Measurements from ENCODE around the gene CFDP1. TPM values are rescaled to one million over a fixed set of nuclear protein-coding genes. Genes with fewer than 3 reads are reported as not detected.
"Not testable (repeated sequence)": the region's sequence is repeated elsewhere in the genome, so short reads cannot be mapped to it uniquely, and the experiment has no call there.

The CFDP1 gene
- polyA plus RNA-seq, 4 donors: 108 to 390 (median 236) TPM

DNA sequence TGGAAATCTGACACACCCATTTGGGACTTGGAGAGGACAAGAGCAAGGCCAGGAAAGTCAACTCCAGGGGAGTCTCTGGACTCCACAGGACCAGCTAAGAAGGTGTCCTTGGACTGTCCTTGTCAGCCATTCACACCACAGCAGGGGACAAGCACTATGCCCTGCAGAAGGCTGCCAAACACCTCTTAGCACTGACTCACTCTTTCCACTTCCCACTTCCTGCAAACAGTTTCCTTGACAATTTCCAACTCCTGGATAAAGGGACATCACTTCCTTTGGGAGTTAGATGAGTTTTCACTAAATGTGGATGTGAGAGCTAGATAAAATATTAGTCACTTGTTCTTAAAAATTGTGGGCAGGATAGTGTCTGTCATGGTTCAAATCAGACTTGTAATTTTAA, 144.1 kb downstream of the CFDP1 start:
- no peak for FAIRE-seq
- H3K27me3 ChIP-seq (ENCODE audit: control insufficient read depth in 3 of 3, insufficient read depth in 3 of 3, low read length in 3 of 3): no peaks in the 10 kb centered on the region
- peaks cover 2 to 55% (median 18%) of the 10 kb centered on the region in 3 donors for H3K36me3 ChIP-seq (ENCODE audit: control insufficient read depth in 3 of 3, insufficient read depth in 2 of 3, low read depth in 1 of 3, low read length in 3 of 3)
- no peak overlapping the region for H3K27ac ChIP-seq (ENCODE audit: low read depth in 1 of 3, low read length in 2 of 3)
- H3K4me3 ChIP-seq (ENCODE audit: low read depth in 1 of 3, low read length in 3 of 3): no peak overlapping the region
- peak in 1 of 2 donors; percentile 45 for DNase-seq
- peaks cover 0 to 2% of the 10 kb centered on the region in 2 donors for H3K9me3 ChIP-seq (ENCODE audit: control insufficient read depth in 2 of 2, insufficient read depth in 1 of 2, low read depth in 1 of 2, low read length in 1 of 2)
- peaks cover 0 to 4% (median 0%) of the 10 kb centered on the region in 3 donors for H3K4me1 ChIP-seq (ENCODE audit: control insufficient read depth in 3 of 3, insufficient read depth in 2 of 3, low read depth in 1 of 3, low read length in 2 of 3)

DNA sequence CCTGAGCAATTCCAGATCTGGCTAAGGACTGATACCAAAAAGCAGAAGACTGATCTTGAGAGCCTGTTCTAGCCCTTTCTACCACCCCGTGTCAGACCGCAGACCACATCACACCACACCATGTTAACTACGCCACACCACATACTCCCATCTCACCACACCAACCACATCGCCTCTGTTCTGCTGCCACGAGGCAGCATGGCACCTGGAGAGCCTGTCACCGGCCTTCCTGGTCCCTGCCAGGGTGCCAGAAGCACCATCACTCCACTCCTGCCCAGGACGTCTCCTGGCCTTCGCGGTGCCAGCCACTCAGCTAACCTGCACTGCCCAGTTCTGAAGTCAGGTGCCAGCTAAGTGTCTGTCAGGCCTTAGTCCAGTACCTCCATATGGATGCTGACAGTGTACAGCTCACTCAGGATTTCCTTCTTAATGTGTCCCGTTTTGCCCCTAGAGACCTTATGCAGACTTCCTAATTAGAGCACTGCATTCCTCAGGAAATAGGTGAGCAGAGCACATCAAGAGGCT, 144.6 kb downstream of the CFDP1 start:
- DNase-seq (no peak), FAIRE-seq (no peak)
- H3K36me3 ChIP-seq (ENCODE audit: control insufficient read depth in 3 of 3, insufficient read depth in 2 of 3, low read depth in 1 of 3, low read length in 3 of 3): peaks cover 2 to 57% (median 16%) of the 10 kb centered on the region in 3 donors
- no peaks in the 10 kb centered on the region for H3K27me3 ChIP-seq (ENCODE audit: control insufficient read depth in 3 of 3, insufficient read depth in 3 of 3, low read length in 3 of 3)
- H3K9me3 ChIP-seq (ENCODE audit: control insufficient read depth in 2 of 2, insufficient read depth in 1 of 2, low read depth in 1 of 2, low read length in 1 of 2): peaks cover 0 to 2% of the 10 kb centered on the region in 2 donors
- WGBS, 3 donors: 75 to 88% (median 83%) methylated on average over 10 of the region's 10 CpGs
- peaks cover 0 to 4% (median 0%) of the 10 kb centered on the region in 3 donors for H3K4me1 ChIP-seq (ENCODE audit: control insufficient read depth in 3 of 3, insufficient read depth in 2 of 3, low read depth in 1 of 3, low read length in 2 of 3)
- H3K4me3 ChIP-seq (ENCODE audit: low read depth in 1 of 3, low read length in 3 of 3): no peak overlapping the region
- peak overlapping the region in 2 of 3 donors; percentile 10 to 42 for H3K27ac ChIP-seq (ENCODE audit: low read depth in 1 of 3, low read length in 2 of 3)

DNA sequence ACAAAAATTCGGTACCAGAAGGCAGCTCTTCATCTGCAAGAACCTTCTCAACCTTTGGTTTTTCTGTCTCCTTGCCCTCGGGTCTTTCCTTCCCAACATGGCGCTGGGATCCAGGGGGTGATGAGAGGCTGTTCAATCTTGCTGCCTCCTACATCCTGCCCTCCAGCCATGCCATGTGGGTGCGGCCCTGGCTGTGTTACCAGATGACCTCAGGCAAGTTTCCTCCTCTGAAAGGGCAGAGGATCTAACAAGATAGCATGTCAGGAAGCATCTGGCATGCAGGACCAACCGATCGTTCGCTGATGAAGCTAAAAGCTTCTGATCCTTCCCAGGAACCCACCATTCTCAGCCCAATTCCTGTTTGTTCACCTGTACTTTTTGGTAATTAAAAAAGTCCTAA, 145.1 kb downstream of the CFDP1 start:
- Histone ChIP-seq H3K4me1 (ENCODE audit: control insufficient read depth in 3 of 3, insufficient read depth in 2 of 3, low read depth in 1 of 3, low read length in 2 of 3) (peaks cover 0 to 1% (median 0%) of the 10 kb centered on the region in 3 donors), H3K27me3 (ENCODE audit: control insufficient read depth in 3 of 3, insufficient read depth in 3 of 3, low read length in 3 of 3) (no peaks in the 10 kb centered on the region), H3K4me3 (ENCODE audit: low read depth in 1 of 3, low read length in 3 of 3) (no peak overlapping the region), H3K9me3 (ENCODE audit: control insufficient read depth in 2 of 2, insufficient read depth in 1 of 2, low read depth in 1 of 2, low read length in 1 of 2) (peaks cover 0 to 2% of the 10 kb centered on the region in 2 donors), H3K36me3 (ENCODE audit: control insufficient read depth in 3 of 3, insufficient read depth in 2 of 3, low read depth in 1 of 3, low read length in 3 of 3) (peaks cover 2 to 54% (median 12%) of the 10 kb centered on the region in 3 donors), H3K27ac (ENCODE audit: low read depth in 1 of 3, low read length in 2 of 3) (peak overlapping the region in 1 of 3 donors; percentile 3)
- DNase-seq (no peak), FAIRE-seq (no peak)
- 84 to 94% (median 85%) methylated on average over 7 of the region's 7 CpGs for WGBS, 3 donors

DNA sequence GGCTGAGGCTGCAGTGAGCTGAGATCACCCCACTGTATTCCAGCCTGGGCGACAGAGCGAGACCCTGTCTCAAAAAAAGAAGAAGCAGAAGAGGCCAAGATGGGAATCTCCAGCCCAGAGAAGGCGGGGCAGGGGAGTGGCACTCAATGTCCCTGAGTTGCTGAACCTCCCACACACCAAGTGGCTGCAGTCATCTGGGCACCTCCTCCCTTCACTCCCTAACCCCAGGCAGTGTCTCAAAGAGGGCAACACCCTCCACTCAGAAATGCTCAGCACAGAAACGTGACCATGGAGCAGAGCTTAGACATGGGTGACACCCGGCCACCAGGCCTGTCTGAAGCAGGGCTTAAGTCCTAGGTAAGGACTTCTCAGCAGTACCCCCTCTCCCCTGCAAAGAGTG, 145.6 kb downstream of the CFDP1 start:
- no peaks in the 10 kb centered on the region for H3K4me1 ChIP-seq (ENCODE audit: control insufficient read depth in 3 of 3, insufficient read depth in 2 of 3, low read depth in 1 of 3, low read length in 2 of 3)
- H3K27me3 ChIP-seq (ENCODE audit: control insufficient read depth in 3 of 3, insufficient read depth in 3 of 3, low read length in 3 of 3): no peaks in the 10 kb centered on the region
- 75 to 89% (median 75%) methylated on average over 4 to 5 of the region's 5 CpGs for WGBS, 3 donors
- DNase-seq (peak in 1 of 2 donors; percentile 40), FAIRE-seq (no peak)
- peaks cover 1 to 58% (median 10%) of the 10 kb centered on the region in 3 donors for H3K36me3 ChIP-seq (ENCODE audit: control insufficient read depth in 3 of 3, insufficient read depth in 2 of 3, low read depth in 1 of 3, low read length in 3 of 3)
- H3K9me3 ChIP-seq (ENCODE audit: control insufficient read depth in 2 of 2, insufficient read depth in 1 of 2, low read depth in 1 of 2, low read length in 1 of 2): peaks cover 0 to 2% of the 10 kb centered on the region in 2 donors
- H3K4me3 ChIP-seq (ENCODE audit: low read depth in 1 of 3, low read length in 3 of 3): no peak overlapping the region
- H3K27ac ChIP-seq (ENCODE audit: low read depth in 1 of 3, low read length in 2 of 3): no peak overlapping the region

DNA sequence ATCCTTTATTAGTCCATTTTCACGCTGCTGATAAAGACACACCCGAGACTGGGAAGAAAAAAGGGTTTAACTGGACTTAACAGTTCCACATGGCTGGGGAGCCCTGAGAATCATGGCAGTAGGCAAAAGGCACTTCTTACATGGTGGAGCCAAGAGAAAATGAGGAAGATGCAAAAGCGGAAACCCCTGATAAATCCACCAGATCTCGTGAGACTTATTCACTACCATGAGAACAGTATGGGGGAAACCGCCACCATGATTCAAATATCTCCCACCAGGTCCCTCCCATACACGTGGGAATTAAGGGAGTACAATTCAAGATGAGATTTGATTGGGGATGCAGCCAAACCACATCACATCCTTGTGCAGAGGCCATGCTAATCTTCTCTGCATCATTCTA, 146.9 kb downstream of the CFDP1 start:
- peaks cover 0 to 2% of the 10 kb centered on the region in 2 donors for H3K9me3 ChIP-seq (ENCODE audit: control insufficient read depth in 2 of 2, insufficient read depth in 1 of 2, low read depth in 1 of 2, low read length in 1 of 2)
- no peaks in the 10 kb centered on the region for H3K27me3 ChIP-seq (ENCODE audit: control insufficient read depth in 3 of 3, insufficient read depth in 3 of 3, low read length in 3 of 3)
- DNase-seq: no peak
- WGBS, 3 donors: 84 to 89% (median 87%) methylated on average over 6 of the region's 6 CpGs
- H3K4me1 ChIP-seq (ENCODE audit: control insufficient read depth in 3 of 3, insufficient read depth in 2 of 3, low read depth in 1 of 3, low read length in 2 of 3): no peaks in the 10 kb centered on the region
- no peak overlapping the region for H3K27ac ChIP-seq (ENCODE audit: low read depth in 1 of 3, low read length in 2 of 3)
- H3K36me3 ChIP-seq (ENCODE audit: control insufficient read depth in 3 of 3, insufficient read depth in 2 of 3, low read depth in 1 of 3, low read length in 3 of 3): peaks cover 0 to 53% (median 6%) of the 10 kb centered on the region in 3 donors
- no peak for FAIRE-seq
- H3K4me3 ChIP-seq (ENCODE audit: low read depth in 1 of 3, low read length in 3 of 3): no peak overlapping the region

DNA sequence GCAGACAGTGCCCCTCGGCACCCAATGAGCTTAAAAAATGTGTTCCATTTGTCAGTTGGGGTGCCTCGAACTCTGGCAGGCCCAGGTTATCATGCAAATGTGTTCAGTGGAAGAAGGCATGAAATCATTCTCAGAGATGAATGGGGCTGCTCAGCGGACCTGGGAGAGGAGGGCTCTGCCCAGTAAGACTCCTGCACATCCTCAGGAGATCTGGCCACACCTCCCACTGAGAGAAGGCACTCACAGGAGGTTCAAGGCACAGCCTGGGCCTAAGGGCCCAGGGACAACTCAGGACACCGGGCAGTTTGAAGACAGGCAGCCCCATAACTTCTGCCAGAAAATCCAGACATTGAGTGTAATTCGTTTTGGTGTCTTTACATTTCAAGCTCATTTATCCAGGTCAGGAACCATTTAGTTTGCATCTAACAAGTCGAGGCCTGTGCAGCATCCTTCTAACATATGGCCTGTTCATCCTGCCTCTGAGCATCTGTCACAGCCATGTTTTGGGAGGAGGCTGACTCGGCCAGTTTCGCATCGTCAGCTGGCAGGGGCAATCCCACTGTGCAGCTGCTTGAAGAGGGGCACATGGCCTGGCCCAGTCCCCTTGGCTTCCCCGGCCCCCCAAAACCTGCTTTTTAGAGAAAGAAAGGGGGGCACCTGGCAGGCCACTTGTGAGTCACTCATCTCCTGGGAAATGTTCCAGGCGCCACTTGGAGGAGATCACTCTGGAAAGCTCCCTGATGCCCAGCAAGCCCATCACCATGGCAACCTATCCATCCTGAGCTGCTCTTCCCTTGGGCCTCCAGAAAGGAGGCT, 150.6 kb downstream of the CFDP1 start:
- H3K27me3 ChIP-seq (ENCODE audit: control insufficient read depth in 3 of 3, insufficient read depth in 3 of 3, low read length in 3 of 3): no peaks in the 10 kb centered on the region
- WGBS, 3 donors: 89 to 91% (median 90%) methylated on average over 11 of the region's 11 CpGs
- H3K36me3 ChIP-seq (ENCODE audit: control insufficient read depth in 3 of 3, insufficient read depth in 2 of 3, low read depth in 1 of 3, low read length in 3 of 3): peaks cover 0 to 24% (median 2%) of the 10 kb centered on the region in 3 donors
- H3K27ac ChIP-seq (ENCODE audit: low read depth in 1 of 3, low read length in 2 of 3): no peak overlapping the region
- no peak overlapping the region for H3K4me3 ChIP-seq (ENCODE audit: low read depth in 1 of 3, low read length in 3 of 3)
- H3K9me3 ChIP-seq (ENCODE audit: control insufficient read depth in 2 of 2, insufficient read depth in 1 of 2, low read depth in 1 of 2, low read length in 1 of 2): peaks cover 0 to 2% of the 10 kb centered on the region in 2 donors
- DNase-seq: no peak
- FAIRE-seq: no peak
- H3K4me1 ChIP-seq (ENCODE audit: control insufficient read depth in 3 of 3, insufficient read depth in 2 of 3, low read depth in 1 of 3, low read length in 2 of 3): no peaks in the 10 kb centered on the region

DNA sequence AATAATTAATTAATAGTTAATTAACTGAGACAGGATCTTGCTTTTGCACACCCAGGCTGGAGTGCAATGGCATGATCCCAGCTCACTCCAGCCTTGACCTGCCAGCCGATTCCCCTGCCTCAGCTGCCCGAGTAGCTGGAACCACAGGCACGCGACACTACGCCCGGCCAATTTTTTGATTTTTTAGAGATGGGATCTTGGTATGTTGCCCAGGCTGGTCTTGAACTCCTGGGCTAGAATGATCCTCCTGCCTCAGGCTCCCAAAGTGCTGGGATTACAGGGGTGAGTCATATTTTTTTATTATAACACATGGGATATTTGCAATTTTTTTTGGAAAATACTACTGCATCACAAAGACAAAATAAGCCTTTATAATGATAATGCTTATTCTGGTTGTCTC, 151.5 kb downstream of the CFDP1 start:
- Histone ChIP-seq H3K27me3 (ENCODE audit: control insufficient read depth in 3 of 3, insufficient read depth in 3 of 3, low read length in 3 of 3) (no peaks in the 10 kb centered on the region), H3K36me3 (ENCODE audit: control insufficient read depth in 3 of 3, insufficient read depth in 2 of 3, low read depth in 1 of 3, low read length in 3 of 3) (peaks cover 0 to 16% (median 2%) of the 10 kb centered on the region in 3 donors), H3K27ac (ENCODE audit: low read depth in 1 of 3, low read length in 2 of 3) (no peak overlapping the region), H3K9me3 (ENCODE audit: control insufficient read depth in 2 of 2, insufficient read depth in 1 of 2, low read depth in 1 of 2, low read length in 1 of 2) (peaks cover 0 to 2% of the 10 kb centered on the region in 2 donors), H3K4me1 (ENCODE audit: control insufficient read depth in 3 of 3, insufficient read depth in 2 of 3, low read depth in 1 of 3, low read length in 2 of 3) (no peaks in the 10 kb centered on the region), H3K4me3 (ENCODE audit: low read depth in 1 of 3, low read length in 3 of 3) (no peak overlapping the region)
- 89 to 98% (median 90%) methylated on average over 6 of the region's 6 CpGs for WGBS, 3 donors
- DNase-seq (no peak), FAIRE-seq (no peak)

DNA sequence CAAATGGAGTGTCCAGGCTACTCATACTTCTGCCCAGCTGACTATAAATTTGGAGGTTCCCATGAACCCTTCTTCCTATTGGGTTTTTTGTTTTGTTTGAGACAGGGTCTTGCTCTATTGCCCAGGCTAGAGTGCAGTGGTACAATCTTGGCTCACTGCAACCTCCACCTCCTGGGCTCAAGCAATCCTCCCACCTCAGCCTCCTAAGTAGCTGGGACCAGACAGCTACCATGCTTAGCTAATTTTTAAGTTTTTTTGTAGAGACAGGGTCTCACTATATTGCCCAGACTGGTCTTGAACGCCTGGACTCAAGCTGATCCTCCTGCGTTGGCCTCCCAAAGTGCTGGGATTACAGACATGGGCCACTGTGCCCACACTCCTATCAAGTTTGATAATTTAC, 152.3 kb downstream of the CFDP1 start:
- H3K36me3 ChIP-seq (ENCODE audit: control insufficient read depth in 3 of 3, insufficient read depth in 2 of 3, low read depth in 1 of 3, low read length in 3 of 3): peaks cover 0 to 16% (median 2%) of the 10 kb centered on the region in 3 donors
- H3K4me3 ChIP-seq (ENCODE audit: low read depth in 1 of 3, low read length in 3 of 3); H3K27me3 ChIP-seq (ENCODE audit: control insufficient read depth in 3 of 3, insufficient read depth in 3 of 3, low read length in 3 of 3); H3K27ac ChIP-seq (ENCODE audit: low read depth in 1 of 3, low read length in 2 of 3); H3K4me1 ChIP-seq (ENCODE audit: control insufficient read depth in 3 of 3, insufficient read depth in 2 of 3, low read depth in 1 of 3, low read length in 2 of 3); DNase-seq; H3K9me3 ChIP-seq (ENCODE audit: control insufficient read depth in 2 of 2, insufficient read depth in 1 of 2, low read depth in 1 of 2, low read length in 1 of 2); FAIRE-seq: not testable (repeated sequence)
- 92 to 98% (median 98%) methylated on average over 2 of the region's 2 CpGs for WGBS, 3 donors

Measured in small intestine (tissue), 7 donors.